DOHH2 (cell line): ENCODE data around the gene ZNF48.

Experiments used
- CTCF ChIP-seq: fragments of 200-600 bp; sonication (generic); IDR thresholded peaks from one replicate; pipeline ENCODE4 v1.5.1; 2014; ENCODE audit warnings: antibody characterized with exemption, mild to moderate bottlenecking, low read depth, low read length; ENCODE audit not compliant: poor library complexity, severe bottlenecking
- EZH2phosphoT487 ChIP-seq: fragments of 200-600 bp; sonication (generic); IDR thresholded peaks from 2 replicates; pipeline ENCODE4 v1.6.1; 2017; ENCODE audit warnings: borderline replicate concordance, mild to moderate bottlenecking, antibody characterized with exemption, low read length, moderate library complexity, mixed read lengths

GRCh38 chr16:30368122-30368791 is 27.0 kb upstream of the ZNF48 start:
- TF ChIP-seq CTCF (no peak), EZH2phosphoT487 (no peak)
